Esophagus muscularis mucosa (tissue), 3 donors: ENCODE data around the gene CARMIL3.

Source experiments
- POLR2AphosphoS5 ChIP-seq, 2 donors: sonication (generic); formaldehyde crosslinking; IDR thresholded peaks; one replicate each; pipeline ENCODE4 v1.6.1; 2017; ENCODE audit warnings: antibody characterized with exemption in 2 of 2
- TF ChIP-seq, protein P1 (sequence below), 3 experiments: fragments of 200-600 bp in 2 of 3; fragments of 450-650 bp in 1 of 3; sonication (generic) in 2 of 3; IDR thresholded peaks; one replicate each; pipeline ENCODE4 v1.5.1; 2017 to 2019; ENCODE audit warnings: antibody characterized with exemption in 3 of 3, mild to moderate bottlenecking in 2 of 3, moderate library complexity in 1 of 3

DNA sequence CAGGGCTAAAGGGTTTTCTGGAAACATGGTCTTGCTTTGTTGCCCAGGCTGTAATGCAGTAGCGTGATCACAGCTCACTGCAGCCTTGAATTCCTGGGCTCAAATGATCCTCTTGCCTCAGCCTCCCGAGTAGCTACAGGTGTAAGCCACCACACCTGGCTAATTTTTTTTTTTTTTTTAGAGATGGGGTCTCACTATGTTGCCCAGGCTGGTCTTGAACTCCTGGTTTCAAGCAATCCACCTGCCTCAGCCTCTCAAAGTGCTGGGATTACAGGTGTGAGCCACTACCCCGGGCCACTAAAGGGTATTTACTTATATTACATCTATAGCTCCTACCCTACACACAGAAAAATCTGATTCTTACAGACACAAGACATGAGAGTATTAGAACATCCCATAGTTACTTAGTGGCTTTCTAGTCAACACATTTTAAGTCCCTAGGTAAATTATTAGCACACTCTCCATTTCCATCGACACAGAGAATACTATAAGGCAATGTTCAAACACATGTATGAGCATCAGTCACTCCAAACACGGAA lies 56.6 kb downstream of the CARMIL3 start:
- TF ChIP-seq, protein P1, sequence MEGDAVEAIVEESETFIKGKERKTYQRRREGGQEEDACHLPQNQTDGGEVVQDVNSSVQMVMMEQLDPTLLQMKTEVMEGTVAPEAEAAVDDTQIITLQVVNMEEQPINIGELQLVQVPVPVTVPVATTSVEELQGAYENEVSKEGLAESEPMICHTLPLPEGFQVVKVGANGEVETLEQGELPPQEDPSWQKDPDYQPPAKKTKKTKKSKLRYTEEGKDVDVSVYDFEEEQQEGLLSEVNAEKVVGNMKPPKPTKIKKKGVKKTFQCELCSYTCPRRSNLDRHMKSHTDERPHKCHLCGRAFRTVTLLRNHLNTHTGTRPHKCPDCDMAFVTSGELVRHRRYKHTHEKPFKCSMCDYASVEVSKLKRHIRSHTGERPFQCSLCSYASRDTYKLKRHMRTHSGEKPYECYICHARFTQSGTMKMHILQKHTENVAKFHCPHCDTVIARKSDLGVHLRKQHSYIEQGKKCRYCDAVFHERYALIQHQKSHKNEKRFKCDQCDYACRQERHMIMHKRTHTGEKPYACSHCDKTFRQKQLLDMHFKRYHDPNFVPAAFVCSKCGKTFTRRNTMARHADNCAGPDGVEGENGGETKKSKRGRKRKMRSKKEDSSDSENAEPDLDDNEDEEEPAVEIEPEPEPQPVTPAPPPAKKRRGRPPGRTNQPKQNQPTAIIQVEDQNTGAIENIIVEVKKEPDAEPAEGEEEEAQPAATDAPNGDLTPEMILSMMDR (IDR thresholded peaks at IDR 0.05), result no peak
- TF ChIP-seq POLR2AphosphoS5 (IDR thresholded peaks at IDR 0.05), result no peak
